Ovary (tissue), 3 donors: ENCODE data around the gene TMEM114.

ENCODE experiments used
- EP300 ChIP-seq: sonication (generic); formaldehyde crosslinking; IDR thresholded peaks from one replicate; pipeline ENCODE4 v1.6.1; 2017; ENCODE audit warnings: antibody characterized with exemption
- POLR2A ChIP-seq: fragments of 450-650 bp; IDR thresholded peaks from one replicate; pipeline ENCODE4 v1.6.1; 2017; ENCODE audit warnings: antibody characterized with exemption, mild to moderate bottlenecking, moderate library complexity
- TF ChIP-seq, protein P1 (sequence below), 3 donors: fragments of 450-650 bp in 2 of 3; fragments of 200-600 bp in 1 of 3; IDR thresholded peaks; one replicate each; pipeline versions ENCODE4 v1.5.1 to v1.8.0; 2016 to 2022; ENCODE audit warnings: antibody characterized with exemption in 3 of 3, mild to moderate bottlenecking in 1 of 3
- donor health status: DM: no; HTN: no; CAD: no.

- TF ChIP-seq, protein P1, sequence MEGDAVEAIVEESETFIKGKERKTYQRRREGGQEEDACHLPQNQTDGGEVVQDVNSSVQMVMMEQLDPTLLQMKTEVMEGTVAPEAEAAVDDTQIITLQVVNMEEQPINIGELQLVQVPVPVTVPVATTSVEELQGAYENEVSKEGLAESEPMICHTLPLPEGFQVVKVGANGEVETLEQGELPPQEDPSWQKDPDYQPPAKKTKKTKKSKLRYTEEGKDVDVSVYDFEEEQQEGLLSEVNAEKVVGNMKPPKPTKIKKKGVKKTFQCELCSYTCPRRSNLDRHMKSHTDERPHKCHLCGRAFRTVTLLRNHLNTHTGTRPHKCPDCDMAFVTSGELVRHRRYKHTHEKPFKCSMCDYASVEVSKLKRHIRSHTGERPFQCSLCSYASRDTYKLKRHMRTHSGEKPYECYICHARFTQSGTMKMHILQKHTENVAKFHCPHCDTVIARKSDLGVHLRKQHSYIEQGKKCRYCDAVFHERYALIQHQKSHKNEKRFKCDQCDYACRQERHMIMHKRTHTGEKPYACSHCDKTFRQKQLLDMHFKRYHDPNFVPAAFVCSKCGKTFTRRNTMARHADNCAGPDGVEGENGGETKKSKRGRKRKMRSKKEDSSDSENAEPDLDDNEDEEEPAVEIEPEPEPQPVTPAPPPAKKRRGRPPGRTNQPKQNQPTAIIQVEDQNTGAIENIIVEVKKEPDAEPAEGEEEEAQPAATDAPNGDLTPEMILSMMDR (IDR thresholded peaks at IDR 0.05), result no peak
- TF ChIP-seq POLR2A (no peak), EP300 (no peak)
Observed at GRCh38 chr16:8594149-8594666, 3.9 kb upstream of the TMEM114 start.
